ENCODE measurements around the gene PRM1.
"Not testable (repeated sequence)": the region's sequence is repeated elsewhere in the genome, so short reads cannot be mapped to it uniquely, and the experiment has no call there.

The PRM1 gene

GRCh38 chr16:11314309-11314894 is 33.3 kb upstream of the PRM1 start:
- DNase-seq (ENCODE audit: low read depth in 1 of 2, low spot score in 1 of 2): no peak

GRCh38 chr16:11313493-11314308 is 32.6 kb upstream of the PRM1 start:
- no peak for DNase-seq (ENCODE audit: low read depth in 1 of 2, low spot score in 1 of 2)

GRCh38 chr16:11312718-11313492 is 31.8 kb upstream of the PRM1 start:
- no peak for DNase-seq (ENCODE audit: low read depth in 1 of 2, low spot score in 1 of 2)

GRCh38 chr16:11310997-11311561 is 29.9 kb upstream of the PRM1 start:
- no peak for DNase-seq (ENCODE audit: low read depth in 1 of 2, low spot score in 1 of 2)

- DNase-seq (ENCODE audit: low read depth in 1 of 2, low spot score in 1 of 2): no peak
Observed at GRCh38 chr16:11310634-11310977, 29.5 kb upstream of the PRM1 start.

GRCh38 chr16:11309895-11310633 is 28.9 kb upstream of the PRM1 start:
- DNase-seq (ENCODE audit: low read depth in 1 of 2, low spot score in 1 of 2): no peak

- DNase-seq (ENCODE audit: low read depth in 1 of 2, low spot score in 1 of 2): no peak
Observed at GRCh38 chr16:11308493-11309283, 27.6 kb upstream of the PRM1 start.

- no peak for DNase-seq (ENCODE audit: low read depth in 1 of 2, low spot score in 1 of 2)
Observed at GRCh38 chr16:11307639-11308492, 26.7 kb upstream of the PRM1 start.

GRCh38 chr16:11306997-11307638 is 26.0 kb upstream of the PRM1 start:
- DNase-seq (ENCODE audit: low read depth in 1 of 2, low spot score in 1 of 2): no peak

- no peak for DNase-seq (ENCODE audit: low read depth in 1 of 2, low spot score in 1 of 2)
Observed at GRCh38 chr16:11306381-11306780, 25.3 kb upstream of the PRM1 start.

GRCh38 chr16:11303405-11304138 is 22.4 kb upstream of the PRM1 start:
- no peak for DNase-seq (ENCODE audit: low read depth in 1 of 2, low spot score in 1 of 2)

GRCh38 chr16:11302977-11303376 is 21.8 kb upstream of the PRM1 start:
- DNase-seq (ENCODE audit: low read depth in 1 of 2, low spot score in 1 of 2): no peak

- no peak for DNase-seq (ENCODE audit: low read depth in 1 of 2, low spot score in 1 of 2)
Observed at GRCh38 chr16:11301645-11302501, 20.7 kb upstream of the PRM1 start.

- no peak for DNase-seq (ENCODE audit: low read depth in 1 of 2, low spot score in 1 of 2)
Observed at GRCh38 chr16:11300560-11300892, 19.4 kb upstream of the PRM1 start.

- DNase-seq (ENCODE audit: low read depth in 1 of 2, low spot score in 1 of 2): no peak
Observed at GRCh38 chr16:11299865-11300559, 18.9 kb upstream of the PRM1 start.

GRCh38 chr16:11298950-11299547 is 17.9 kb upstream of the PRM1 start:
- not testable (repeated sequence) for DNase-seq (ENCODE audit: low read depth in 1 of 2, low spot score in 1 of 2)
